ENCODE measurements around the gene URGCP.

GRCh38 chr7:43878867-43879266 is 27.5 kb downstream of the URGCP start:
- TF ChIP-seq, protein P1, sequence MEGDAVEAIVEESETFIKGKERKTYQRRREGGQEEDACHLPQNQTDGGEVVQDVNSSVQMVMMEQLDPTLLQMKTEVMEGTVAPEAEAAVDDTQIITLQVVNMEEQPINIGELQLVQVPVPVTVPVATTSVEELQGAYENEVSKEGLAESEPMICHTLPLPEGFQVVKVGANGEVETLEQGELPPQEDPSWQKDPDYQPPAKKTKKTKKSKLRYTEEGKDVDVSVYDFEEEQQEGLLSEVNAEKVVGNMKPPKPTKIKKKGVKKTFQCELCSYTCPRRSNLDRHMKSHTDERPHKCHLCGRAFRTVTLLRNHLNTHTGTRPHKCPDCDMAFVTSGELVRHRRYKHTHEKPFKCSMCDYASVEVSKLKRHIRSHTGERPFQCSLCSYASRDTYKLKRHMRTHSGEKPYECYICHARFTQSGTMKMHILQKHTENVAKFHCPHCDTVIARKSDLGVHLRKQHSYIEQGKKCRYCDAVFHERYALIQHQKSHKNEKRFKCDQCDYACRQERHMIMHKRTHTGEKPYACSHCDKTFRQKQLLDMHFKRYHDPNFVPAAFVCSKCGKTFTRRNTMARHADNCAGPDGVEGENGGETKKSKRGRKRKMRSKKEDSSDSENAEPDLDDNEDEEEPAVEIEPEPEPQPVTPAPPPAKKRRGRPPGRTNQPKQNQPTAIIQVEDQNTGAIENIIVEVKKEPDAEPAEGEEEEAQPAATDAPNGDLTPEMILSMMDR (IDR thresholded peaks at IDR 0.05): no peak
- TF ChIP-seq POLR2A (IDR thresholded peaks at IDR 0.05; ENCODE audit: low read depth): no peak
